ENCODE measurements around the gene DOCK8.

DNA sequence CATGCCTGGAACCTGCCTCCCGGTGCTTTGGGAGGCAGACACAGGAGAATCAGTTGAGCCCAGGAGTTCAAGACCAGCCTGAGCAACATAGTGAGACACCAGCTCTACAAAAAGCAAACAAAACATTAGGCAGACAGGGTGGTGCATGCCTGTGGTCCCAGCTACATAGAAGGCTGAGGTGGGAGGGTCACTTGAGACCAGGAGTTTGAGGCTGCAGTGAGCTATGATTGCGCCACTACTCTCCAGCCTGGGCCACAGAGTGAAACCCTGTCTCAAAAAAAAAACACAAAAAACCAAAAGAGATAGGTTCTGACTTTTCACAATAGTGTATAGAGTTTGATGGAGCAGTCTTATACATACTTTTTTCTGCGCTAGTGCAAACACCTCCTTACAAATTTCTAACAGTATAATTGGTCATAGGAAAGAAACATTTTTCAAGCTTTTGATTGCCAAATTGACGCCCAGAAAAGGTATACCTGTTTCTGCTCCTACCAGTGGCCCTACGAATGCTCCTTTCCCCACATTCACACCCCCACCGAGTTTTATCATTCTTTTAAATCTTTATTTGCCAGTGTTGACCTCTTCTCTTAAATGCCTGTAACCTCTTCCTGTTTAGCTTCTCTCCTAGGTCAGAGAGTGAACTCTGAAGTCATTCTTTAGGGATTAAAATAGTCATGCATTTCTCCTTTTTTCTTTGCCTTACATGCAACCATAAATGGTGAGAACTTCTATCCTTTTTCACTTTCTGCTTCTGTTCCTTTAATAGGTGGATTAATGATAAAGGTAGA lies 7.5 kb downstream of the DOCK8 start:
- TF ChIP-seq EZH2 (IDR thresholded peaks at IDR 0.05; ENCODE audit: insufficient read depth, poor library complexity, severe bottlenecking): no peak
- TF ChIP-seq EZH2phosphoT487 (IDR thresholded peaks at IDR 0.05; ENCODE audit: insufficient read depth, low read depth): no peak

Measured in GM23248 (cell line).